NCI-H2227 treated with DMSO at 0.1 percent for 48 hours (cell line): ENCODE measurements around the gene CALM1.
"Not testable (repeated sequence)": the region's sequence is repeated elsewhere in the genome, so short reads cannot be mapped to it uniquely, and the experiment has no call there.

Experiments
- DNase-seq: peaks from one replicate; lab custom pipeline; 2025; lab: John Stamatoyannopoulos, UW

Gene CALM1

DNA sequence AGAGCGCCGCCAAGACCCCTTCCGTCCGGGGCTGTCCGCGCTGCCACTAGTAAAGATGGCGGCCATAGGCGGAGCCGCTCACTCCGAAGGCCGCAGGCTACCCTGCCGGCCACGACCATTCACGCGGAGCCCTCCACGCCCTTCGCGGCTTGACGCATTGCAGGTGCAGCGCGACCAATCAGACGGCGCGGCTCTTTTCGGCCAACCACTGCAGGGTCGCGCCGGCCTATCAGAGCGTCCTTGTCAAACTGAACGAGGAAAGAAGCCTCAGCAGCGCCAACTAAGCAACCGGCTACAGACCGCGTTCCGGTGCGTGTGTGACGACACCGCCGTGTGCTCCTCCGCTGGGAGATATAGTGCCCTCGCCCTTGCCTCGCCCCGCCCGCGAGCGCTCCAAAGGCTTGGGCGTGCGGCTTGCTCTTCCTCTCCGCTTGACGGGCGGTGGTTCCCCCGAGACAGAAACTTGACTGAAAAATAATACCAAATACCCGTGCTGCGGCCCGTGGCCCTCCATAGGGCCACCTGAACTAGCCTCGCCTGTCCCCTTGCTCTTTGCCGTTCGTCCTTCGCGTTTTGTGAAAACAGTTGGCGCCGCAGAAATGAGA is 13.6 kb upstream of the CALM1 start:
- peak; percentile 98 for DNase-seq

GRCh38 chr14:90383731-90384542 is 12.9 kb upstream of the CALM1 start:
- DNase-seq = peak; percentile 59

GRCh38 chr14:90384543-90384911 is 12.3 kb upstream of the CALM1 start:
- DNase-seq = no peak

DNA sequence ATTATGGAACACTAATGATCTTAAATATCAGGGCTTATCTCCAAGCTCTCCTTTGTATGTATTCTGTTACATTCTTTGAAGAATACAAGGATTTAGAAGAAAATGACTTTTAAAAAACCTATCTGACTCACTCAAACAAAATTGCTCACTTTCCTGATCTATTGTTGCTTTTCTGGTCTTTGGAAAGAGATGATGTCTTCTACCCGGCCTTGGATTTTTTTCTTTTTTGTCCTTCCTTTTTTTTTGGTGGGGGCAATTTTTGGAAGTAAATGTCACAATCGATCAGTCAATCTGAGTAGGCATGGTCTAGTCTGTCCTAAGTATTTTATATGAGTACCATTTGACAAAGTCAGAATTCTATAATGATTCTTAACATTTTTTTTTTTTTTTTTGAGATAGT is 10.5 kb upstream of the CALM1 start:
- no peak for DNase-seq

DNA sequence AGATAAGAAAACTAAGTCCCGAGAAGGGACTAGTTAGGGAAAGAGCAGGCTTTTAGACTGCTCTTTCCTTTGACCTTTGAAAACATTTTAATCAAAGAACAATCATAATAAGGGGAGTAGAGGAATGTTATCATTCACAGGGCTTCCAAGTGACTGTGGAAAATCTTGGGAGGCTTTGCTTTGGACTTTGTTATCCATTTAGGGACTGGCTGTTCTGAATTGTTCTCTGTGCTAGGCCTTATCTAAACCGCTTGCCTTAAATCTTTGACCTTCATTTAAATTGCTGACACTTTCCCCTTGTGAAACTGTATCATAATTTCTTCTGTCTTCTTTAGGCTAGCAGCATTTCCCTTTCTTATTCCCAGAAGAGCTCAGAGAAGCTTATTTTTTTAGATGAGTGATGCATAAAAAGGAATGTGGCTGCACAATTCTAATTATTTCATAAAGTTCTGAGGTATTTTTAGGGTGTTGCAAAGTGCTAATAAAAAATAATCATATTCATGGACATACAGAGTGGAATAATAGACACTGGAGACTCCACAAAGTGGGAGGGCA is 9.5 kb upstream of the CALM1 start:
- DNase-seq = no peak

DNA sequence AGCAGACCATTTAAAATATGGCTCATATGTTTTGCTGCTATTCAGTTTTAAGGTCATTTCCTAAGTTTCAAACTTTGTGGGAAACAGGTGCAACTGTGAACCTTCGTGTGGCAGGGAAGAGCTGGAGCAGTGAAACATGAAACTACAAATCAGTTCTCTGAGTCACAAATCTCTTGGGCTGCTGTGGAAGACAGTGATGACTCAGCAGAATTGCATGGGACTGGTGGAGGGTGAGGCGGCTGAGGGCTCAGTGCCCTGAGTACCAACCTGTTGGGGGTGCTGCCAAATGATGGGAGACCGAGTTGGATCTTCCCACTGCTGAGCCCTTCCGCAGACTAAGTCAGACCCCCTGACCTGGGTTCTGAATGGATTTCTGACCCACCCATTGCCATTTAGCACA is 8.4 kb upstream of the CALM1 start:
- DNase-seq = no peak

- DNase-seq = no peak
Measured at GRCh38 chr14:90388982-90389381, 7.8 kb upstream of the CALM1 start.

GRCh38 chr14:90393966-90394365 is 2.9 kb upstream of the CALM1 start:
- DNase-seq = no peak

GRCh38 chr14:90394782-90395181 is 2.0 kb upstream of the CALM1 start:
- not testable (repeated sequence) for DNase-seq

- no peak for DNase-seq
Measured at GRCh38 chr14:90397425-90398314, 841 bp downstream of the CALM1 start.

- DNase-seq = no peak
Measured at GRCh38 chr14:90398315-90398839, 1.5 kb downstream of the CALM1 start.

DNA sequence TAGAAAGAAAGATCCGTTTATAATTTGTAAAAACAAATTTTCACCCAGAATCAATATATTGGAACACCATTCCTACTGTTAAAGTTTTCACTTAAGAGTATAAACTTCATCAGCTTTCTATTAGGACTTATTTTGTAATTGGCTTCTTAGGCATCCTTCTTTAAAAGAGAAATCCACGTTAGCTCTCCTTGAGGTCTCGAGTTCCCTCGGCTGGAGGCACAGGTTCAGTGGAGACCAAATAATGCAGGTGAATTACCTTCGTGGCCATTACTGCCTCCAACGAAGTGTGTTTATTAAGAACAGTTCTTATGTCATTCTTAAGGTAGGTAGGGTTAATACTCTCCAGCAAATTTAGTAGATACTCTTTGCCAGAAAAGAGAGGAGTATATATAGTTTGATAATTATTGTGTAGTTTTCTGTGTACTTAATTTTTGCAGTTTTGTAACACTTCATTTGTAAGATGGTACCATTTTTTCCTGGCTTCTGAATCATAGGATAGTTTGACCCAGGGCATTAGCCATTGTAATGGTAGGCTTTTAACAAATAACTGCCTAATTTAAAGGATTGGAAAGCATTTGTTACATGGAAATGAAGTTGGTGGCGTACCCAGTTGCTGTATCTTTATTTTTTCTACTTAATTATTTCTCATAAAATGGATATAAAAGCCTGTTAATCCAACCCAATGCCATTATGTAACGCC is 2.2 kb downstream of the CALM1 start:
- DNase-seq = no peak

DNA sequence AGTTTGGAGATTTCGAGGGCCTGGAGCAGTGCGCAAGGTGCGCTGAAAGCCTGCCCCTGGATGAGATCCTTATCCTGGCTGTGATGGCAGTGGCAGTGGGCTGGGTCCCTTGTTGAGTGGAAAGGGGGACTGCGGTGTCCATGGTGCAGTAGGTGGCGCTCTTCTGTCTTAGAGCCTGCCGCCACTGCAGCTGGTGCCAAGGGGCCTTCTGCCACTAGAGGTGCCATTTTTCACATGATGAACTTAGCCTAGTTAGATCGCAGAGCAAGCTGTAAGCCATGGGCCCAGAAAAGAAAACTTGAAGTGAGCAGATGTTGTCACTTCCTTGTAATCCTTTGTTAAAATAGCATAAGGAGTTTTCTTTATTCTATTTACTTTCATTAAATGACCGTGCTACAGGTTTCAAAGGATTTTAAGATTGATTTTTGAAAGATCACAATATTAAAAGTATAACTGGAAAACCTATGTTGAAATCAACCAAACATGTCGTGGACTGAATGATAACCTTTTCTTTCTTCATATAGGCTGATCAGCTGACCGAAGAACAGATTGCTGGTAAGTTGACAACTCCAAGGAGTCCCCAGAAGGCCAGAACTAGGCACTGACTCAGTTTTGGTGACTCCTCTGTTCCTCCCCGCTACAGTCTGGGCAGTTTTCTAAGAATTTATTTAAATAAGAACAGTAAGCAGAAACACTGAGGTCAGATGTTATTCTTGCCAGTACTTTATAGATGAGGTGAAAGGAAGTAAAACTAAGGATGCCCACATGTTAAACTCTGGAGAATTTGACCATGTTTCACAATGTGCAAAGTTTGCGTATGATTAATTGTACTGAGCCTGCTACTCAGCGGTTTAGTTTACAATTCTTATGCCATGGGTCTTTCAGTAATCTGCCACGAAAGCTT is 3.0 kb downstream of the CALM1 start:
- peak; percentile 86 for DNase-seq

GRCh38 chr14:90400904-90401561 is 4.2 kb downstream of the CALM1 start:
- no peak for DNase-seq

- no peak for DNase-seq
Measured at GRCh38 chr14:90402016-90402415, 5.2 kb downstream of the CALM1 start.

DNA sequence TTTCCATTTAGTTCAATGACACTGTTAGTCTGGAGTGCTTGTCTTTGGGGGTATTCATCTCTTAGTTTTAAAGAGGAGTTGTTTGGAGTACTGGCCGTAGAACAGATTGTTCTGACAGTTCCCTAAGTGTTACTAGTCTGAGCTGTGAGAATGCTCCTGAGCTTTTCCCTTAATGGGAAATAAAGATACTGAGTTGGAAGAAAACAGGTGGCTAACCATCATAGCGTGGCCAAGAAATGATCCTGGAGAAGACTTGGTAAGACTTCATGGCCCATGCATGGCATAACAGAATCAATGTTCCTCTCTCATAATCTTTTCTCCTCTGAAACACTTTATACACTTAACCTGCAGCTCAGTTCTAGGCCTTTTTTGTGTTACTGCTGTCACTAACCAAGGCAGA is 6.2 kb downstream of the CALM1 start:
- DNase-seq = no peak

DNA sequence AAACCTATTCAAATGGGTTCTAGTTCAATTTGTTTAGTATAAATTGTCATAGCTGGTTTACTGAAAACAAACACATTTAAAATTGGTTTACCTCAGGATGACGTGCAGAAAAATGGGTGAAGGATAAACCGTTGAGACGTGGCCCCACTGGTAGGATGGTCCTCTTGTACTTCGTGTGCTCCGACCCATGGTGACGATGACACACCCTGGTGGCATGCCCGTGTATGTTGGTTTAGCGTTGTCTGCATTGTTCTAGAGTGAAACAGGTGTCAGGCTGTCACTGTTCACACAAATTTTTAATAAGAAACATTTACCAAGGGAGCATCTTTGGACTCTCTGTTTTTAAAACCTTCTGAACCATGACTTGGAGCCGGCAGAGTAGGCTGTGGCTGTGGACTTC is 8.3 kb downstream of the CALM1 start:
- DNase-seq = no peak

GRCh38 chr14:90405755-90406154 is 8.9 kb downstream of the CALM1 start:
- peak; percentile 97 for DNase-seq

- DNase-seq = no peak
Measured at GRCh38 chr14:90406384-90406798, 9.6 kb downstream of the CALM1 start.

DNA sequence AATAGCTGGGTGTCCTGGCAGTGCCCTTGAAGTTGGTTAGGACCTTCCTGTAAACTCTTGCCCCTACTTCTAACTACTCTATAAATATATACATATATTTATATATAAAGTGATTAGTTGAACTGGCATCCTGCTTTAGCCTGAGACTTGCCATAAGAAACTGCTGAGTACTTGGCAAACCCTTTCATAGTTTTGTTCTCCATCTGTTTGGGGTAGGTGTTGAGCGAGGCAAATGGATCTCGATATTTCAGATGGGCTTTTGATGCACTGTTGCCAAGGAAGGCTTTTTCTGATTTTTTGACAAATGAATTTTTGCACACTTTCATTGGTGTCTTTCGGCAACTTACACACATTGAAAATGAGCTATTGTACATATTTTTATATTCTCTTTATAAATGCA is 10.4 kb downstream of the CALM1 start:
- no peak for DNase-seq
